Measurements from ENCODE around the gene NEK4. TPM values are rescaled to one million over a fixed set of nuclear protein-coding genes. Genes with fewer than 3 reads are reported as not detected.

Gene NEK4
- total and polyA plus RNA-seq, 10 donors = 3.2 to 28.0 (median 23.3) TPM

DNA sequence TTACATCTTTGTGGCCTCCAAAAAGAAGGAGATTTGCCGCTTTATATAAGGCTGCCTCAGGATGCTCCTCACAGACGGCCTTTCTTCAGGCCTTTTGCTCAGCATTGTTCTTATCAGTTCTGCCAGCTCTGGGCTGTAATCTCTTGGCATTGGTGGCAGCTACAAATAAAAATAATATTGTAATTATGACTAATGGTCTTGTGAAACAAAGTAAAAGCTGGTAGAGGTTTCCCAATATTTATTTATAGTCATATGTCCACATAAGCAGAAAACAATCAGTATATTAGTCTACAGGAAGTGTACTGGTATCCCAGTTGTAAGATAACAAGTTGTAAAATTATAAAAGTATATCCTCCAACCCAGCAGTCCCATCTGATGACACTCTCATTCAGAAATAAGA lies 7.3 kb downstream of the NEK4 start:
- no peak overlapping the region for H3K4me3 ChIP-seq
- peak overlapping the region in 4 of 8 donors; percentile 7 to 69 (median 50) for H3K27ac ChIP-seq
- TF ChIP-seq, protein P1, sequence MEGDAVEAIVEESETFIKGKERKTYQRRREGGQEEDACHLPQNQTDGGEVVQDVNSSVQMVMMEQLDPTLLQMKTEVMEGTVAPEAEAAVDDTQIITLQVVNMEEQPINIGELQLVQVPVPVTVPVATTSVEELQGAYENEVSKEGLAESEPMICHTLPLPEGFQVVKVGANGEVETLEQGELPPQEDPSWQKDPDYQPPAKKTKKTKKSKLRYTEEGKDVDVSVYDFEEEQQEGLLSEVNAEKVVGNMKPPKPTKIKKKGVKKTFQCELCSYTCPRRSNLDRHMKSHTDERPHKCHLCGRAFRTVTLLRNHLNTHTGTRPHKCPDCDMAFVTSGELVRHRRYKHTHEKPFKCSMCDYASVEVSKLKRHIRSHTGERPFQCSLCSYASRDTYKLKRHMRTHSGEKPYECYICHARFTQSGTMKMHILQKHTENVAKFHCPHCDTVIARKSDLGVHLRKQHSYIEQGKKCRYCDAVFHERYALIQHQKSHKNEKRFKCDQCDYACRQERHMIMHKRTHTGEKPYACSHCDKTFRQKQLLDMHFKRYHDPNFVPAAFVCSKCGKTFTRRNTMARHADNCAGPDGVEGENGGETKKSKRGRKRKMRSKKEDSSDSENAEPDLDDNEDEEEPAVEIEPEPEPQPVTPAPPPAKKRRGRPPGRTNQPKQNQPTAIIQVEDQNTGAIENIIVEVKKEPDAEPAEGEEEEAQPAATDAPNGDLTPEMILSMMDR (IDR thresholded peaks at IDR 0.05 in 8 of 11, conservative IDR thresholded peaks at IDR 0.05 in 3 of 11) = no peak
- no peak for TF ChIP-seq POLR2A (IDR thresholded peaks at IDR 0.05)
- no peak for TF ChIP-seq POLR2AphosphoS5 (IDR thresholded peaks at IDR 0.05)
- WGBS, 5 donors = 84 to 95% (median 89%) methylated on average over 2 of the region's 2 CpGs
- peaks cover 2 to 100% (median 73%) of the 10 kb centered on the region in 6 donors for H3K36me3 ChIP-seq
- intact Hi-C loops (cut with DNase I; ENCODE audit: low total_unique reads) = no loop called here
- no peaks in the 10 kb centered on the region for H3K27me3 ChIP-seq (replicated peaks in 1 of 7)
- H3K9me3 ChIP-seq = no peaks in the 10 kb centered on the region
- peaks cover 0 to 5% (median 0%) of the 10 kb centered on the region in 6 donors for H3K4me1 ChIP-seq
- no peak for DNase-seq

DNA sequence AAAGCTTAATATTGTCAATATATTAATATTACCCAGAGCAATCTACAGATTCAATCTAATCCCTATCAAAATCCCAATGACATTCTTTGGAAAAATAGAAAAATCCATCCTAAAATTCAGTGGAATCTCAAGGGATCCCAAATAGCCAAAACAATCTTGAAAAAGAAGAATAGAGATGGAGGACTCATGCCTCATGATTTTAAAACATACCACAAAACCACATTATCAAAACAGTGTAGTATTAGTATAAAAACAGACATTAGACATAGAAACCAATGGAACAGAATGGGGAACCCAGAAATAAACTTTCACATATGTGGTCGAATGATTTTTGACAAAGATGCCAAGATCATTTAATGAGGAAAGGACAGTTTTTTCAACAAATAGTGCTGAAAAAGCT lies 14.6 kb downstream of the NEK4 start:
- TF ChIP-seq, protein P1 (IDR thresholded peaks at IDR 0.05 in 8 of 11, conservative IDR thresholded peaks at IDR 0.05 in 3 of 11) = no peak
- no peak for TF ChIP-seq POLR2A (IDR thresholded peaks at IDR 0.05)
- TF ChIP-seq POLR2AphosphoS5 (IDR thresholded peaks at IDR 0.05) = no peak
- intact Hi-C loops (cut with DNase I; ENCODE audit: low total_unique reads) = no loop called here
- WGBS, 5 donors = 84 to 98% (median 92%) methylated on average over 1 of the region's 1 CpG
- Histone ChIP-seq H3K36me3 (peaks cover 2 to 97% (median 50%) of the 10 kb centered on the region in 6 donors), H3K27me3 (replicated peaks in 1 of 7) (no peaks in the 10 kb centered on the region), H3K4me1 (peaks cover 0 to 9% (median 0%) of the 10 kb centered on the region in 6 donors), H3K9me3 (no peaks in the 10 kb centered on the region), H3K4me3 (no peak overlapping the region), H3K27ac (no peak overlapping the region)
- no peak for DNase-seq

DNA sequence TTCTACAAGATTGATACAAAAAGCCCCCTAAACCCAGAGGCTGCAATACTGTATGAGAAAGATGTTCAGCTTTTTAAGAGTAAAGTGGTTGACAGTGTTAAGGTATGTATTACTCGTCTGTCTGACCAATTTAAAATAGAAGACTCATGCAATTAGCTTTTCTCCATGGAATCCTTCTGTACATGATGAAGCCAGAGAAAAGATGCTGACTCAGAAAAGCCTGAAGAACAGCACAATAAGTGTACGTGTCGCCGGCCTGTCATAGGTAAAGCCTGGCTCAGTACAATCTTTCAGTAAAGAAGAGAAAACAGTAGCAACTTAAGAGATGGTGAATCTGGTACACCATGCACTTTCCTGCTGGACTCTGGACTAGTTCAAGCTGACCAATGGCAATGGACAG lies 16.4 kb downstream of the NEK4 start:
- DNase-seq = no peak
- H3K27ac ChIP-seq = no peak overlapping the region
- peaks cover 0 to 9% (median 0%) of the 10 kb centered on the region in 6 donors for H3K4me1 ChIP-seq
- no peak for TF ChIP-seq POLR2A (IDR thresholded peaks at IDR 0.05)
- TF ChIP-seq, protein P1 (IDR thresholded peaks at IDR 0.05 in 8 of 11, conservative IDR thresholded peaks at IDR 0.05 in 3 of 11) = no peak
- no peak for TF ChIP-seq POLR2AphosphoS5 (IDR thresholded peaks at IDR 0.05)
- intact Hi-C loops (cut with DNase I; ENCODE audit: low total_unique reads) = no loop called here
- peaks cover 4 to 97% (median 52%) of the 10 kb centered on the region in 6 donors for H3K36me3 ChIP-seq
- no peaks in the 10 kb centered on the region for H3K9me3 ChIP-seq
- H3K4me3 ChIP-seq = no peak overlapping the region
- H3K27me3 ChIP-seq (replicated peaks in 1 of 7) = no peaks in the 10 kb centered on the region
- 92 to 98% (median 96%) methylated on average over 4 of the region's 4 CpGs for WGBS, 5 donors

DNA sequence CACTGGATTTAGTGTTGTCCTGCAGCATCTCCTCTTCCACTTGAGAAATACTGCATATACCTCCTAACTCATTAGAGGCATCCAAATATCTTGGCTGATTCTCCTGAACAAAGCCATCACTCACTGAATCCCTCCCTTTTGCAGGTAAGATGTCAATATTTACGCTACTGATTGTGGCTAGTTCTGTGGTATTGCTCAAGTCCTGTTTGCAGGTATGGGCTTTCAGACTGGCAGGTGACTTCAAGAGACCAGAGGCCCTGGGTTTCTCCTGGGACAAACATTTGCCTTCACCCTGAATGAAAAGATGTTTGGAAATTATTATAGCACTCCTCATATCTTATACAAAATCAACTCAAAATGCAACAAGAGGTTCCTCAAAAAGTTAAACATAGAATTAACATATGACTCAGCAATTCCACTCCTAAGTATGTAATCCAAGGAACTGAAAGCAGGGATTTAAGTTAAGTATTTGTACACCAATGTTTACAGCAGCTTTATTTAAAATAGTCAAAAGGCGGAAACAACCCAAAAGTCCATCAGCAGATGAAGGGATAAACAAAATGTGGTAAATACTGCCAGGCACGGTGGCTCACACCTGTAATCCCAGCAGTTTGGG lies 18.6 kb downstream of the NEK4 start:
- TF ChIP-seq, protein P1 (IDR thresholded peaks at IDR 0.05 in 8 of 11, conservative IDR thresholded peaks at IDR 0.05 in 3 of 11) = no peak
- TF ChIP-seq POLR2AphosphoS5 (IDR thresholded peaks at IDR 0.05) (no peak), POLR2A (IDR thresholded peaks at IDR 0.05) (no peak)
- peaks cover 4 to 97% (median 63%) of the 10 kb centered on the region in 6 donors for H3K36me3 ChIP-seq
- H3K27me3 ChIP-seq (replicated peaks in 1 of 7) = no peaks in the 10 kb centered on the region
- H3K9me3 ChIP-seq = no peaks in the 10 kb centered on the region
- intact Hi-C loops (cut with DNase I; ENCODE audit: low total_unique reads) = no loop called here
- peak overlapping the region in 1 of 8 donors; percentile 26 for H3K27ac ChIP-seq
- H3K4me3 ChIP-seq = no peak overlapping the region
- 84 to 96% (median 90%) methylated on average over 3 of the region's 3 CpGs for WGBS, 5 donors
- DNase-seq = no peak
- peaks cover 0 to 9% (median 0%) of the 10 kb centered on the region in 6 donors for H3K4me1 ChIP-seq
